Left lung (tissue), 10 donors: ENCODE measurements around the gene CCT3. TPM values are rescaled to one million over a fixed set of nuclear protein-coding genes. Genes with fewer than 3 reads are reported as not detected.

Experiments used
- ATAC-seq: fragments of 200-7000 bp; cut with Tn5 transposase; one replicate; pipeline ENCODE4 v1.9.1; 2020; ENCODE audit warnings: moderate library complexity
- DNase-seq, 4 donors: peaks; one replicate each; pipeline ENCODE4 v3.0.0-alpha.2; 2013 to 2020
- H3K27ac ChIP-seq, 2 donors: fragments of 200-600 bp; sonication (generic) in 1 of 2; one replicate each; pipeline versions ENCODE4 v1.5.0 to v1.8.0; 2020 to 2021
- H3K27me3 ChIP-seq, 2 donors: fragments of 200-600 bp; sonication (generic) in 1 of 2; one replicate each; pipeline versions ENCODE4 v1.5.0 to v1.8.0; 2020 to 2021
- H3K36me3 ChIP-seq, 2 donors: fragments of 200-600 bp; sonication (generic) in 1 of 2; one replicate each; pipeline versions ENCODE4 v1.5.0 to v1.8.0; 2020 to 2021
- H3K4me1 ChIP-seq, 2 donors: fragments of 200-600 bp; one replicate each; pipeline ENCODE4 v1.8.0; 2021
- H3K4me3 ChIP-seq, 2 donors: fragments of 200-600 bp; sonication (generic) in 1 of 2; one replicate each; pipeline versions ENCODE4 v1.5.0 to v1.8.0; 2020 to 2021; ENCODE audit warnings: mild to moderate bottlenecking in 1 of 2
- H3K9me3 ChIP-seq, 2 donors: fragments of 200-600 bp; sonication (generic) in 1 of 2; one replicate each; pipeline versions ENCODE4 v1.5.0 to v1.8.0; 2020 to 2021
- intact Hi-C, 2 donors: fragments of 100-400 bp; cut with DNase I; formaldehyde crosslinking; loops; one replicate each; pipeline versions ENCODE4 v1.11.2 to v1.14.2; 2022
- polyA plus RNA-seq, 6 donors: library from polyadenylated mRNA; unstranded; fragments of 120-200 nt; gene quantifications; one replicate each; pipeline ENCODE4 v1.2.1, GENCODE V29; 2013; ENCODE audit not compliant: insufficient read length in 6 of 6
- total RNA-seq, 2 donors: library from RNA; stranded (reverse); fragmentation: NEBNext Ultra II Directional; extraction: Animal tissue kit (Norgen Biotek cat#: 25700); gene quantifications; one replicate each; pipeline ENCODE4 v1.2.1, GENCODE V29; 2021
- TF ChIP-seq, protein P1 (sequence below), 2 donors: fragments of 200-600 bp; sonication (generic) in 1 of 2; IDR thresholded peaks; one replicate each; pipeline versions ENCODE4 v1.5.0 to v1.8.0; 2021; ENCODE audit warnings: antibody characterized with exemption in 2 of 2
- donor health status: DM: no; HTN: yes; CAD: no.
- donor health status: DM: no; HTN: no; CAD: no.

The CCT3 gene
- total and polyA plus RNA-seq, 8 donors: 166 to 318 (median 266) TPM

DNA sequence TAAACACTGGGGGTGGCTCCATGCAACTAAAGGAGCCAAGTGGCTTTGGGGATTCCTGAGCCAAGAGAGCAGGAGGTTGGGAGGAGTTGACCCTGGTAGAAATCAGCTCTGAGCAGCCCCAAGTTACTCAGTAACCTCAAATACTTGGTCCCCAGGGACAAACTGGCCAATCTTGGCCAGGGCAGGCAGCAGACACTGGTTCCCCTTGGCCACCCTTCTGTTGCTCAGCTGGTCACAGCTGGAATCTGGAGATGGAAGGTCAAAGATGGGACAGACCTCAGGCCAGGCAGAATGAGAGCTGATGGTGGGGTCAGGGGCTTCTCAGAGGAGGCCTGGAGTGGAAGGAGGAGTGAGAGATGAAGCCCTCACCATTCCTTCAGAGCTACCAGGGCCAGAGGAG lies 27.7 kb upstream of the CCT3 start:
- TF ChIP-seq, protein P1, sequence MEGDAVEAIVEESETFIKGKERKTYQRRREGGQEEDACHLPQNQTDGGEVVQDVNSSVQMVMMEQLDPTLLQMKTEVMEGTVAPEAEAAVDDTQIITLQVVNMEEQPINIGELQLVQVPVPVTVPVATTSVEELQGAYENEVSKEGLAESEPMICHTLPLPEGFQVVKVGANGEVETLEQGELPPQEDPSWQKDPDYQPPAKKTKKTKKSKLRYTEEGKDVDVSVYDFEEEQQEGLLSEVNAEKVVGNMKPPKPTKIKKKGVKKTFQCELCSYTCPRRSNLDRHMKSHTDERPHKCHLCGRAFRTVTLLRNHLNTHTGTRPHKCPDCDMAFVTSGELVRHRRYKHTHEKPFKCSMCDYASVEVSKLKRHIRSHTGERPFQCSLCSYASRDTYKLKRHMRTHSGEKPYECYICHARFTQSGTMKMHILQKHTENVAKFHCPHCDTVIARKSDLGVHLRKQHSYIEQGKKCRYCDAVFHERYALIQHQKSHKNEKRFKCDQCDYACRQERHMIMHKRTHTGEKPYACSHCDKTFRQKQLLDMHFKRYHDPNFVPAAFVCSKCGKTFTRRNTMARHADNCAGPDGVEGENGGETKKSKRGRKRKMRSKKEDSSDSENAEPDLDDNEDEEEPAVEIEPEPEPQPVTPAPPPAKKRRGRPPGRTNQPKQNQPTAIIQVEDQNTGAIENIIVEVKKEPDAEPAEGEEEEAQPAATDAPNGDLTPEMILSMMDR (IDR thresholded peaks at IDR 0.05): no peak
- peaks cover 0 to 11% of the 10 kb centered on the region in 2 donors for H3K4me1 ChIP-seq
- DNase-seq (no peak), ATAC-seq (no peak)
- H3K9me3 ChIP-seq: no peaks in the 10 kb centered on the region
- peaks cover 0 to 62% of the 10 kb centered on the region in 2 donors for H3K27me3 ChIP-seq
- H3K36me3 ChIP-seq: no peaks in the 10 kb centered on the region
- no peak overlapping the region for H3K4me3 ChIP-seq
- no peak overlapping the region for H3K27ac ChIP-seq
- intact Hi-C loops: no loop called here

GRCh38 chr1:156360534-156360933 lies 22.4 kb upstream of the CCT3 start:
- intact Hi-C loops: no loop called here
- ATAC-seq (no peak), DNase-seq (no peak)
- Histone ChIP-seq H3K36me3 (no peaks in the 10 kb centered on the region), H3K27me3 (peaks cover 0 to 76% of the 10 kb centered on the region in 2 donors), H3K4me3 (no peak overlapping the region), H3K9me3 (no peaks in the 10 kb centered on the region), H3K4me1 (no peaks in the 10 kb centered on the region), H3K27ac (no peak overlapping the region)
- TF ChIP-seq, protein P1 (IDR thresholded peaks at IDR 0.05): no peak

- Histone ChIP-seq H3K27me3 (peaks cover 0 to 76% of the 10 kb centered on the region in 2 donors), H3K4me3 (no peak overlapping the region), H3K9me3 (no peaks in the 10 kb centered on the region), H3K4me1 (no peaks in the 10 kb centered on the region), H3K36me3 (no peaks in the 10 kb centered on the region), H3K27ac (no peak overlapping the region)
- intact Hi-C loops: no loop called here
- TF ChIP-seq, protein P1 (IDR thresholded peaks at IDR 0.05): no peak
- DNase-seq (no peak), ATAC-seq (no peak)
These were observed 21.9 kb upstream of the CCT3 start for GRCh38 chr1:156359973-156360372.

GRCh38 chr1:156359249-156359648 lies 21.2 kb upstream of the CCT3 start:
- Histone ChIP-seq H3K4me3 (no peak overlapping the region), H3K27me3 (peaks cover 0 to 70% of the 10 kb centered on the region in 2 donors), H3K9me3 (no peaks in the 10 kb centered on the region), H3K27ac (no peak overlapping the region), H3K4me1 (no peaks in the 10 kb centered on the region), H3K36me3 (no peaks in the 10 kb centered on the region)
- ATAC-seq (no peak), DNase-seq (no peak)
- intact Hi-C loops: no loop called here
- TF ChIP-seq, protein P1 (IDR thresholded peaks at IDR 0.05): no peak

- no peak overlapping the region for H3K4me3 ChIP-seq
- DNase-seq (no peak), ATAC-seq (no peak)
- no peaks in the 10 kb centered on the region for H3K9me3 ChIP-seq
- H3K36me3 ChIP-seq: no peaks in the 10 kb centered on the region
- TF ChIP-seq, protein P1 (IDR thresholded peaks at IDR 0.05): no peak
- intact Hi-C loops: no loop called here
- no peak overlapping the region for H3K27ac ChIP-seq
- H3K27me3 ChIP-seq: peaks cover 0 to 64% of the 10 kb centered on the region in 2 donors
- H3K4me1 ChIP-seq: no peaks in the 10 kb centered on the region
These were observed 20.5 kb upstream of the CCT3 start for GRCh38 chr1:156358641-156359040.
